NCI-H2029 (cell line): ENCODE results near the gene CORO1C.
"Not testable (repeated sequence)": the region's sequence is repeated elsewhere in the genome, so short reads cannot be mapped to it uniquely, and the experiment has no call there.

Experiments used
- DNase-seq: peaks from one replicate; lab custom pipeline; 2025; lab: John Stamatoyannopoulos, UW

Gene CORO1C

GRCh38 chr12:108753976-108754375 lies 22.7 kb upstream of the CORO1C start:
- no peak for DNase-seq

- no peak for DNase-seq
These were observed 21.1 kb upstream of the CORO1C start for GRCh38 chr12:108752387-108752786.

GRCh38 chr12:108751821-108752220 lies 20.5 kb upstream of the CORO1C start:
- DNase-seq, result no peak

GRCh38 chr12:108751003-108751402 lies 19.7 kb upstream of the CORO1C start:
- not testable (repeated sequence) for DNase-seq

GRCh38 chr12:108750526-108750925 lies 19.2 kb upstream of the CORO1C start:
- no peak for DNase-seq

GRCh38 chr12:108747563-108747962 lies 16.2 kb upstream of the CORO1C start:
- no peak for DNase-seq

- DNase-seq, result no peak
These were observed 14.3 kb upstream of the CORO1C start for GRCh38 chr12:108745641-108746040.

- DNase-seq, result no peak
These were observed 12.9 kb upstream of the CORO1C start for GRCh38 chr12:108744021-108744897.

GRCh38 chr12:108738170-108738569 lies 6.9 kb upstream of the CORO1C start:
- no peak for DNase-seq

- DNase-seq, result no peak
These were observed 4.5 kb upstream of the CORO1C start for GRCh38 chr12:108735855-108736254.

GRCh38 chr12:108734200-108734906 lies 3.0 kb upstream of the CORO1C start:
- no peak for DNase-seq

- not testable (repeated sequence) for DNase-seq
These were observed 1.9 kb upstream of the CORO1C start for GRCh38 chr12:108733230-108733531.

- no peak for DNase-seq
These were observed 1.3 kb upstream of the CORO1C start for GRCh38 chr12:108732489-108733229.

- peak; percentile 97 for DNase-seq
These were observed 646 bp upstream of the CORO1C start for GRCh38 chr12:108731866-108732461.

- DNase-seq, result peak; percentile 61
These were observed 783 bp downstream of the CORO1C start for GRCh38 chr12:108730365-108731104.

- no peak for DNase-seq
These were observed 1.5 kb downstream of the CORO1C start for GRCh38 chr12:108729612-108730364.

- DNase-seq, result no peak
These were observed 2.3 kb downstream of the CORO1C start for GRCh38 chr12:108728820-108729611.

GRCh38 chr12:108727868-108728735 lies 3.2 kb downstream of the CORO1C start:
- no peak for DNase-seq

GRCh38 chr12:108727161-108727560 lies 4.2 kb downstream of the CORO1C start:
- DNase-seq, result no peak
